DND-41 (cell line): Measurements from ENCODE around the gene CBY1.

Experiments
- CTCF ChIP-seq: IDR thresholded peaks from 2 replicates; pipeline ENCODE4 v1.5.1; 2012; ENCODE audit warnings: borderline replicate concordance, low read length, moderate library complexity, mild to moderate bottlenecking; ENCODE audit not compliant: poor library complexity, severe bottlenecking; ENCODE audit errors: extremely low read depth
- EZH2 ChIP-seq: IDR thresholded peaks from 3 replicates; pipeline ENCODE4 v1.6.1; 2012; ENCODE audit warnings: borderline replicate concordance, low read depth, mild to moderate bottlenecking, moderate library complexity, low read length, inconsistent platforms; ENCODE audit not compliant: severe bottlenecking

GRCh38 chr22:38707984-38708383 lies 51.5 kb downstream of the CBY1 start:
- TF ChIP-seq CTCF (no peak), EZH2 (no peak)
